ENCODE measurements around the gene MSH5. TPM values are rescaled to one million over a fixed set of nuclear protein-coding genes. Genes with fewer than 3 reads are reported as not detected.

The MSH5 gene
- total RNA-seq, 1 experiment from 2014 or later = 22.4 TPM

GRCh38 chr6:31729979-31730630 lies 9.7 kb upstream of the MSH5 start:
- Histone ChIP-seq H3K23me2 (ENCODE audit: insufficient read length, low read depth, low read length, poor library complexity, severe bottlenecking) (peaks cover 15% of the 10 kb centered on the region), H2BK15ac (ENCODE audit: low read depth, low read length) (no peak overlapping the region), H3K27me3 (ENCODE audit: insufficient read depth, low read length) (no peaks in the 10 kb centered on the region), H4K8ac (replicated peaks; ENCODE audit: insufficient read length, low read depth, low read length) (no peak overlapping the region), H4K5ac (ENCODE audit: insufficient read length, low read depth, low read length) (no peak overlapping the region), H3K4ac (ENCODE audit: low read depth, low read length) (no peak overlapping the region), H2BK12ac (ENCODE audit: insufficient read length, low read depth, low read length) (no peak overlapping the region), H3K4me2 (ENCODE audit: insufficient read depth, insufficient read length, low read length) (peak overlapping the region; percentile 60), H3K14ac (ENCODE audit: insufficient read depth, low read length) (peak overlapping the region; percentile 54), H2BK20ac (ENCODE audit: low read depth, low read length, poor library complexity, severe bottlenecking) (no peak overlapping the region), H2BK5ac (ENCODE audit: insufficient read length, low read length) (no peak overlapping the region), H3K56ac (ENCODE audit: insufficient read length, low read depth, low read length) (no peak overlapping the region), H3K9me3 (ENCODE audit: control insufficient read depth, low read depth, low read length) (no peaks in the 10 kb centered on the region), H3K18ac (ENCODE audit: insufficient read length, low read depth, low read length) (peak overlapping the region; percentile 43), H3K79me2 (ENCODE audit: insufficient read depth, low read length) (no peaks in the 10 kb centered on the region; the same call in 1 of the 2 replicates), H3K4me1 (ENCODE audit: insufficient read depth, low read length) (peaks cover 5% of the 10 kb centered on the region; the same call in 1 of the 2 replicates), H4K20me1 (ENCODE audit: control insufficient read depth, insufficient read depth, insufficient read length) (no peaks in the 10 kb centered on the region), H3K79me1 (ENCODE audit: insufficient read depth, low read depth, low read length, poor library complexity, severe bottlenecking) (no peaks in the 10 kb centered on the region), H2AFZ (ENCODE audit: low read length) (no peak overlapping the region), H2BK120ac (ENCODE audit: low read depth, low read length, poor library complexity, severe bottlenecking) (no peak overlapping the region), H3K27ac (ENCODE audit: insufficient read length, low read depth, low read length) (no peak overlapping the region), H3T11ph (ENCODE audit: low read length) (no peak overlapping the region), H4K91ac (ENCODE audit: insufficient read length, low read depth, low read length) (no peak overlapping the region), H3K23ac (ENCODE audit: insufficient read length, low read depth, low read length) (no peak overlapping the region), H3K9ac (ENCODE audit: extremely low read depth, insufficient read length, low read length) (no peak overlapping the region), H2AK5ac (ENCODE audit: insufficient read length, low read length) (no peak overlapping the region)
- DNase-seq = peak; percentile 94
- Mint-ChIP-seq H3K36me3 (ENCODE audit: insufficient read depth in 1 of 3, low read depth in 3 of 3) (peaks cover 42 to 76% (median 69%) of the 10 kb centered on the region in 3 experiments), H3K4me3 (peak overlapping the region; percentile 83 to 98), H3K9me3 (no peaks in the 10 kb centered on the region; a peak in 2 of 5 replicates), H3K27me3 (ENCODE audit: low read depth) (no peaks in the 10 kb centered on the region), H3K4me1 (peaks cover 27 to 28% of the 10 kb centered on the region in 2 experiments), H3K27ac (peak overlapping the region; percentile 93 to 98 (median 97))
- TF ChIP-seq CTCF (conservative IDR thresholded peaks at IDR 0.05) = no peak
- WGBS (ENCODE audit: extremely low coverage, insufficient read length, low lambda C conversion rate) = no CpG with 5 or more reads among the region's 46 CpGs
